Activated CD4-positive, alpha-beta T cell treated with anti-CD3 and anti-CD28 coated beads, Interleukin-2, amount 50 U/mL, for 16 hours (primary cell): ENCODE data around the gene RRP12.
A peak's percentile ranks its signal among the peaks of the same experiment; 100 is the strongest.
"Not testable (repeated sequence)": the region's sequence is repeated elsewhere in the genome, so short reads cannot be mapped to it uniquely, and the experiment has no call there.

Experiments
- DNase-seq: peaks from one replicate; pipeline ENCODE4 v3.0.0-alpha.2; 2020

The RRP12 gene

GRCh38 chr10:97400665-97401454 lies at the start of gene RRP12:
TSS of gene RRP12 (minus strand) at chr10:97401340. CDS start at chr10:97401231, 109 bp downstream.
- peak; percentile 98 for DNase-seq

DNA sequence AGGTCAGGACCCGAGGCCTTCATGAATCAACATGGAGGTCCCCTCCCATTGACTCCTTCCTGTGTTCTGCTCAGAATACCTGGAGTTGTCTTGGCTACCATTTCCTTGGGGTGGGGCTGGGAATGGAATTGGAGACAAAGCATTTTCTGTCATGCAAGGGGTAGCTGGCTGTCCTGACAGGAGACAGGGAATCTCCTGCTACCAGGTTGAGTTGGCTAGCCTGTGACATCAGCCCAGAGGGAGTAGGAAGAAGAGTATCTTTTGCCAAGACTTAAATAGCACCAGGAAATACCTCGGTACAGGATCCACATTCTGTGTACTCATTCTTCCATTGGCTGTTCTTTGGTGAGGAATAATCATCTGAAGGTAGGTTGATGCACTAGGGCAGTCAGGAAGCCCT lies 49.7 kb upstream of the RRP12 start:
- no peak for DNase-seq

DNA sequence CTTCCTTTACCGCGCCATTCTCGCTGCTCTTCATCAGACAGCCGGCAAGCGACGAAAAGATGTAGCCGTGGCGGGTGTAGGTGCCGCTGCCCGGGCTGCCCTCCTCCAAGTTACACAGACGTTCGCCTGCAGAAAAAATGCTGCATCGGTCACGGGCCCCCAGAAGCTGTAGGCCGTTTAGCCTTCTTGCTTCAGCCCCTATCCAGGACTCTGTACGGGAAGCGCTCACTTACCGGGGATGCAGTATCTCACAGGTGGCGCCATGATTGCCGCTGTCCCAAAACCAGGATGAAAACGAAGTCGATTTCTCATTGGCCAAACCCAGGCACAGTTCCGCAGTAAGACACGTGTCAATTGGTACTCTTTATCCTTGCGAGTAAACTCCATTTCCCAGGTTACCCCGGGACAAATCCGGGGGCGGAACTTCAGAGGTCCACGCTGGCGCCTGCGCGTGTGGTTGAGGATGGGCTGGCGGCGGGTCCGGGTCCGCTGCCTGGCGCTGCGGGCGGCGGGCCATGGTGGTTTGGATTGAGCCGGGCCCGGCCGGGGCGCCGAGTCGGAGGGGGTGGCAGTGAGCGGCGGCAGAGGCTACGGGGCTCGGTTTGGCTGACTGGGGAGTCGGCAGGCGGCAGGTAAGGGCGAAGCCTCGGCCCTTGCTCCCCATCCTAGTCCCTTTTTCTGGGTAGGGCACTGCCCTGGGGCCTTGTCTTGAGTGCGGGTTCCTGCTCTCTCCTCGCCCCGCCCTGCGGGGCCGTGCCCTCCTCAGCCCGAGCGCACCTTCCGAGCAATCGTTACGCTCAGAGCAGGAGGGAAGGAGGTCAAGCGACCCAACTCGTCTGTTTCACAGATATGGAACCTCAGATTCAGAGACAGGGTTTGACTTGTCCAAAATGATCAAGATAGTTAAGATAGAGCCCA lies 44.8 kb upstream of the RRP12 start, which contains the start of the genes EXOSC1 and ZDHHC16:
TSS of gene EXOSC1 (minus strand) at position 285 of the 918 bp plus-strand sequence. CDS start at position 264, 21 bp downstream.
TSS of gene ZDHHC16 (plus strand) at position 454 of the 918 bp plus-strand sequence. CDS start 5,501 bp downstream, outside the sequence.
- DNase-seq = peak; percentile 98

DNA sequence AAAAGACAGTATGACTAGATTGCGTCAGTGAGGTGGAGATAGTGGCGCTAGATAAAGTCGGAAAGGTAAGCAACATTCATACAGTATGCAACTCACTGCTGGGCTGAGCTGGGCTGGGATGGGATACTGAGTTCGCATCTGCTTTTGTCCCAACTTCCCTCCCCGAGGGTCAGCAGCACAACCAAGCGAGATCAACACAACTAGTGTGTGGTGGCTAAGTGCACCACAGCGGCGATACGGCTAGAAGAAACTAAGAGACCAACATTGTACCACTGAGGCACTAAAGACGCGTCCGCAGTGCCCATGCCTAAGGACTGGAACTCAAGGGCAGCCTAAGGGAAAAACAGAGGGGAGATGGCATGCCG lies 44.2 kb upstream of the RRP12 start:
- no peak for DNase-seq

DNA sequence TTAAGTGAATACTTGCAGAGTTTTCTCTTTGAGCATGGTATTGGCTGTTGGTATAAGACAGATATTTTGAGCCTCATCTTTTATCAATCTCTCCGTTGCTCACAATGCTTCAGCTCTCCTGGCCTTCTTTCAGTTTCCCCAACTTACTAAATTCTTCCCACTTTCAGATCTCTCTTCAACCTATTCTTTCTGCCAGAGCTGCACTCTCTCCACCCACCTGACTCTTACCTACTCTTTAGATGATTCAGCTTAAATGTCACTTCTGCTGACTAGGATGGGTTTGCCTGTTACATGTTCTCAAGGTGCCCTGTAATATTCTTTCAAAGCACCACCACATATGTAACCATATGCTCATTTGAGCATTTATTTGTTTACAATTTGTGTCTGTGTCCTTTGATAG lies 43.1 kb upstream of the RRP12 start:
- peak; percentile 49 for DNase-seq

DNA sequence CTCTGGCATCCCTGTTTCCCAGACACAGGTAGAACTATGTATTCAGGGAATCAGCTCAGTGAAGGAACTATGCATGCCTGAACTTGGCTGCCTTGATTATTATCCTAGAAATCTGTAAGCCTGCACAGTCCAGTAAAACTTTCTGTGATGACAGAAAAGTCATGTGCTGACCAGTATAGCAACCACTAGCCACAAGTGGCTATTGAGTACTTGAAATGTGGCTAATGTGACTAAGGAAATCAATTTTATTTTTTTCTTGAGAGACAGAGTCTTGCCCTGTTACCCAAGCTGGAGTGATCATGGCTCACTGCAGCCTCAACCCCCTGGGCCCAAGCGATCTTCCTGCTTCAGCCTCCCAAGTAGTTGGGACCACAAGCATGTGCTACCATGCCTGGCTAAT lies 41.1 kb upstream of the RRP12 start:
- no peak for DNase-seq

DNA sequence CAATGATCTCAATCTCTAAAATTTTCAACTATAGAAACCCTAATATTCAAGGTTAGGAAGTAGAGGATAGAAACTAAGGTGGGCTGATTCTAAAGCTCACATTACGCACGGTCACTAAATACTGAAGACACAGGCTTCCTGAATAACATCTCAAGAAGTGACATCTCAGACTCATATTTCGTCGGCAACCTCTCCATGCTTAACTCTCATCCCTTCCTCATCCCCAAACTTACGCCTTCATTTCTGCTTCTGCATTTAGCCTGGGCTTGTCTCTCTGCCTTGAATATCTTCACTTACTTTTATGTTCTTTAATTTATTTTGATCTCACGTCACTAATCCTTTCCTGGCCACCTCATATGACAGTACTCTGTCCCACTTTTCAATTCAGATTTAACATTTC lies 34.1 kb upstream of the RRP12 start:
- no peak for DNase-seq

- DNase-seq = no peak
Observed at GRCh38 chr10:97434557-97434956, 33.4 kb upstream of the RRP12 start.

- DNase-seq = no peak
Observed at GRCh38 chr10:97434055-97434454, 32.9 kb upstream of the RRP12 start.

- peak; percentile 51 for DNase-seq
Observed at GRCh38 chr10:97428572-97428981, 27.4 kb upstream of the RRP12 start.

DNA sequence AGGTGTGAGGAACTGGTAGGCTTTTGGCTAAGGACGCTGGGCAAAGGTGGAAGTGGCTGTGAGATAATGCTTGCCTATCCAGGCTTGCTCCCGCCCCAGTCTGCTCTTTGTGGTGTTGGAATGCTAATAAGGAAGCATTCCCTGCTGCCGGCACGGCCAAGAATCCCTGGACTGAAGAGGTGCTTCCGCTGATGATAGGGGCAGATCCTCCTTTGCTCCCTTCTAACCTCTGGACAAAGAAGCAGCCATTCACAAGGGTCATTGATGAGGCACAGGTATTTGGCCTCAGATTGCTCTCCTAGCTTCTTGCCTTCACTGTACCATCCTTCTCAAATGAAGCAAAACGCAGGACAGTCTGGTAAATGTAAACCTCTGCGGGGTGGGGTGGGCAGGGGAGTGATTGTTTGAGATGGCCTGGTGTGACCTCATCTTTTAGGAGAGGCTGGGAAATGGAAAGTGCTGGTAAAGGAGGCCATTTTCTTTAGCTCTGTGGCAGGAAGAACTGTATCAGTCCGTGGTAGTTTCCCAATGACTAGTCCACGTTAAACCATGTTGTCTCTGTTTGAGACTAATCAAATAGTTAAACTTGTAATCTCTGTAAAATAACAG lies 26.5 kb upstream of the RRP12 start:
- DNase-seq = peak; percentile 83

- DNase-seq = no peak
Observed at GRCh38 chr10:97426776-97427570, 25.8 kb upstream of the RRP12 start.

DNA sequence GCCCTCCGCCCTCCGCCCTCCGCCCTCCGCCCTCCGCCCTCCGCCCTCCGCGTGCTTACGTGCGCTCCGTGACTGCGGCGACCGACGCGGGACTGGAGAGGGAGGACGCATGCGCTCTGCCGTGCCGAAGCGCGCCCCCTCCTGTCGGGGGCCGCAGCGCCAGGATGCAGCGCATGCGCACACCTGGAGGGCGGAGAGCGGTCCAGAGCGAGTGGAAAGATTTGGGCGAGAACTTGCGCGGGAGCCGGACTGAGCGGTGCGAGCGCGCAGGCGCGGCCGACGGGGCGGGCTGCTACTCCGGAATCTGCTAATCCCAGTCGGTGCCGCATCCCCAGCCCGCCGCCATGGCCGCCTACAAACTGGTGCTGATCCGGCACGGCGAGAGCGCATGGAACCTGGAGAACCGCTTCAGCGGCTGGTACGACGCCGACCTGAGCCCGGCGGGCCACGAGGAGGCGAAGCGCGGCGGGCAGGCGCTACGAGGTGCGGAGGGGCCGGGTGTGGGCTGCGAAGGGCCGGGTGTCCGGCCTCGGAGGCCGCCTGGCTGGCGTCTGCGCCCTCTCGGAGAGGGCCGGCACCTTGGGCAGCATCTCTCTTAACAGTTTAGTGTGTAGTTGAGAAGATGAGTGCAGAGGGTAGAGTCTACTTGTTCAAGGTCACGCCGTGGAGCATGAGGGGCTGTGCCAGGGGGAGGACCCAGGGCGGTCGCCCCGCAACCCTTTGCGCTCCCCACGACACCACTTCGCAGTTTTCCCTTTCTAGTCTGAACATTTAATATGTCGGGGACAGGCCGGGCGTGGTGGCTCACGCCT lies 25.0 kb upstream of the RRP12 start, which contains the start of gene PGAM1:
TSS of gene PGAM1 (plus strand) at position 228 of the 812 bp plus-strand sequence. CDS start at position 345, 117 bp downstream.
- peak; percentile 98 for DNase-seq

GRCh38 chr10:97423757-97424098 lies 22.6 kb upstream of the RRP12 start:
- not testable (repeated sequence) for DNase-seq

- DNase-seq = no peak
Observed at GRCh38 chr10:97416565-97416964, 15.4 kb upstream of the RRP12 start.

GRCh38 chr10:97412891-97413304 lies 11.8 kb upstream of the RRP12 start:
- peak; percentile 91 for DNase-seq

- DNase-seq = no peak
Observed at GRCh38 chr10:97411406-97411805, 10.3 kb upstream of the RRP12 start.

GRCh38 chr10:97408496-97408992 lies 7.4 kb upstream of the RRP12 start:
- DNase-seq = no peak

DNA sequence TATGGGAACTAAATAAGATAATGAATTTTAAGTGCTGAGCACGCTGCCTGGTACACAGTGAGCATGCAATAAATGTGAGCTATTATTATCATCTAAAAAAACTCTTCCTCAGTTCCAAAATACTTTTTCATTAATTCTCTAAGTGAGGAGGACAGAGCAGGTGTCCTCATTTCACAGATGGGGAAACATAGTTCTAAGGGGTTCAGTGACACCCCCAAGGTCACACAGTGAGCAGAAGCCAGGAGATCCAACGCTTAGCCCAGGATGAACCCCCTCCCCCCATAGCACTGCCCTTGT lies 6.8 kb upstream of the RRP12 start:
- DNase-seq = no peak

DNA sequence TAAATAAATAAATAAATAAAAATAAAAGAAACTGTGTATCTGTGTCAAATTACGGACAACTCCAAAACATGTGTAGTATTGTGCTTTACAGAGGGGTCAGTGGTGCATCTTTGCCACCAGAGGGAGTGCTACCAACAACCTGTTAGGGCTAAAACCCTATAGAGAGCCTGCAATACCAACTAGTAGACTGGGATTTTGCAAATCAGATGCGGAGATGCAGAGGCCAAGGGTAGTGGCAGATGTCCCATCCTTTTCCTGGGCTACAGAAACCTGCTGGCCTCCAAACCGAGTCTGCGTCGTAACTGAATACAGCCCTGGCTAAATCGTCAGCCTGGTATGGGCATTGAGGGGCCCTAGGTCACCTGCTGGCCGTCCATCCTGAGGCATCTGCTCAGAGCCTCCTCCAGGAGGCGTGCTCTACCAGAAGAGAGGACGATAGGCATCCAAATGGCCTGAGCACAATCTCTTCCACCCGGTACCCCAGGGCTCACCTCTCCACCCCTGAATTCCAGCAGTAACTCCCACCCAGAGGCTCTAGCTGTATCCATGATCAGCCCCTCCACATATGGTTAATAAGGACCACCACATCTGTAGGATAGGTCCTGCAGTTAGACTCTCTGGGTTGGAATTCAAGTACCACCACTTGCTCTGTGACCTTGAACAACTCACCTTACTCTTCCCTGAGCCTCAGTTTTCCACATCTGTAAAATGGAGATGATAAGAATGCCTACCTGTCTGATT lies 6.2 kb upstream of the RRP12 start:
- peak; percentile 85 for DNase-seq

DNA sequence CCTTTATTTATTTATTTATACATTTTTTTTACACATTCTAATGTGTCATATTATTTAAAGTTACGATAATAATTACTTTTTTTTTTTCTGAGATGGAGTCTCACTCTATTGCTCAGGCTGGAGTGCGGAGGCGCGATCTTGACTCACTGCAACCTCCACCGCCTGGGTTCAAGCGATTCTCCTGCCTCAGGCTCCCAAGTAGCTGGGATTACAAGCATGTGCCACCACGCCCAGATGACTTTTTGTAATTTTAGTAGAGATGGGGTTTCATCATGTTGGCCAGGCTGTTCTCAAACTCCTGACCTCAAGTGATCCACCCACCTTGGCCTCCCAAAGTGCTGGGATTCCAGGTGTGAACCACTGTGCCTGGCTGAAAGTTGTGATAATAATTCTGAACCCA lies 5.3 kb upstream of the RRP12 start:
- not testable (repeated sequence) for DNase-seq
